ENCODE measurements around the gene CSNK2A3.

The CSNK2A3 gene

GRCh38 chr11:11322101-11322500, 30.9 kb downstream of the CSNK2A3 start:
- no peak overlapping the region for H3K23ac ChIP-seq (ENCODE audit: low read length in 2 of 2)
- H3K4ac ChIP-seq (ENCODE audit: low read depth in 1 of 2, low read length in 2 of 2): no peak overlapping the region
- no peaks in the 10 kb centered on the region for H3K79me1 ChIP-seq (replicated peaks; ENCODE audit: low read length, poor library complexity, severe bottlenecking)
- no peak overlapping the region for H3K14ac ChIP-seq (ENCODE audit: low read length in 2 of 2)
- no peak overlapping the region for H3K4me2 ChIP-seq (ENCODE audit: low read length, poor library complexity, severe bottlenecking)
- no peak overlapping the region for H2BK120ac ChIP-seq (ENCODE audit: low read depth, low read length)
- no peaks in the 10 kb centered on the region for H3K4me1 ChIP-seq (ENCODE audit: control insufficient read depth, insufficient read depth, low read depth, low read length)
- DNase-seq: no peak
- no peak overlapping the region for H2BK5ac ChIP-seq (ENCODE audit: low read depth, low read length, poor library complexity, severe bottlenecking)
- H2AFZ ChIP-seq (ENCODE audit: low read depth, low read length): no peak overlapping the region
- peaks cover 8 to 15% of the 10 kb centered on the region in 2 experiments for H3K27me3 ChIP-seq (ENCODE audit: control insufficient read depth in 1 of 2, insufficient read depth in 1 of 2, low read length in 2 of 2)
- no peak overlapping the region for H3K18ac ChIP-seq (ENCODE audit: low read depth in 1 of 2, low read length in 2 of 2)
- H3K9me3 ChIP-seq (ENCODE audit: control insufficient read depth, low read length): peaks cover 5% of the 10 kb centered on the region
- no peaks in the 10 kb centered on the region for H3K36me3 ChIP-seq (ENCODE audit: control insufficient read depth in 1 of 2, insufficient read depth in 2 of 2, low read depth in 1 of 2, low read length in 2 of 2)
- no peak overlapping the region for H3K4me3 ChIP-seq (ENCODE audit: insufficient read depth in 1 of 2, low read depth in 1 of 2, low read length in 2 of 2)
- H2BK12ac ChIP-seq (ENCODE audit: low read length in 2 of 2): no peak overlapping the region
- no peak overlapping the region for H4K8ac ChIP-seq (ENCODE audit: low read length)
- H4K91ac ChIP-seq (ENCODE audit: low read length): no peak overlapping the region
- no peak overlapping the region for H3K9ac ChIP-seq (ENCODE audit: low read length)
- no peak overlapping the region for H2BK15ac ChIP-seq (ENCODE audit: low read depth, poor library complexity, severe bottlenecking)
- no peak overlapping the region for H2AK5ac ChIP-seq (ENCODE audit: low read length, severe bottlenecking)
- H3K27ac ChIP-seq (ENCODE audit: low read length, poor library complexity, severe bottlenecking): no peak overlapping the region

GRCh38 chr11:11320825-11321224, 32.2 kb downstream of the CSNK2A3 start:
- DNase-seq: no peak
- Histone ChIP-seq H3K4me3 (ENCODE audit: insufficient read depth in 1 of 2, low read depth in 1 of 2, low read length in 2 of 2) (no peak overlapping the region), H3K23ac (ENCODE audit: low read length in 2 of 2) (no peak overlapping the region), H2AFZ (ENCODE audit: low read depth, low read length) (no peak overlapping the region), H3K79me1 (replicated peaks; ENCODE audit: low read length, poor library complexity, severe bottlenecking) (no peaks in the 10 kb centered on the region), H3K9me3 (ENCODE audit: control insufficient read depth, low read length) (peaks cover 5% of the 10 kb centered on the region), H4K8ac (ENCODE audit: low read length) (no peak overlapping the region), H3K4me1 (ENCODE audit: control insufficient read depth, insufficient read depth, low read depth, low read length) (no peaks in the 10 kb centered on the region), H2BK120ac (ENCODE audit: low read depth, low read length) (no peak overlapping the region), H3K4me2 (ENCODE audit: low read length, poor library complexity, severe bottlenecking) (no peak overlapping the region), H3K9ac (ENCODE audit: low read length) (no peak overlapping the region), H2BK15ac (ENCODE audit: low read depth, poor library complexity, severe bottlenecking) (no peak overlapping the region), H2BK12ac (ENCODE audit: low read length in 2 of 2) (no peak overlapping the region), H3K14ac (ENCODE audit: low read length in 2 of 2) (no peak overlapping the region), H3K36me3 (ENCODE audit: control insufficient read depth in 1 of 2, insufficient read depth in 2 of 2, low read depth in 1 of 2, low read length in 2 of 2) (no peaks in the 10 kb centered on the region), H3K4ac (ENCODE audit: low read depth in 1 of 2, low read length in 2 of 2) (no peak overlapping the region), H2BK5ac (ENCODE audit: low read depth, low read length, poor library complexity, severe bottlenecking) (no peak overlapping the region), H3K27me3 (ENCODE audit: control insufficient read depth in 1 of 2, insufficient read depth in 1 of 2, low read length in 2 of 2) (peaks cover 8% of the 10 kb centered on the region in 2 experiments), H3K27ac (ENCODE audit: low read length, poor library complexity, severe bottlenecking) (no peak overlapping the region), H4K91ac (ENCODE audit: low read length) (no peak overlapping the region), H2AK5ac (ENCODE audit: low read length, severe bottlenecking) (no peak overlapping the region), H3K18ac (ENCODE audit: low read depth in 1 of 2, low read length in 2 of 2) (no peak overlapping the region)
- 75% methylated on average over 1 of the region's 2 CpGs for WGBS

GRCh38 chr11:11318961-11319360, 34.1 kb downstream of the CSNK2A3 start:
- no peak for DNase-seq
- H3K23ac ChIP-seq (ENCODE audit: low read length in 2 of 2): no peak overlapping the region
- H2BK15ac ChIP-seq (ENCODE audit: low read depth, poor library complexity, severe bottlenecking): no peak overlapping the region
- no peak overlapping the region for H3K4ac ChIP-seq (ENCODE audit: low read depth in 1 of 2, low read length in 2 of 2)
- H2AK5ac ChIP-seq (ENCODE audit: low read length, severe bottlenecking): no peak overlapping the region
- peaks cover 8% of the 10 kb centered on the region in 2 experiments for H3K27me3 ChIP-seq (ENCODE audit: control insufficient read depth in 1 of 2, insufficient read depth in 1 of 2, low read length in 2 of 2)
- no peak overlapping the region for H4K8ac ChIP-seq (ENCODE audit: low read length)
- H3K4me2 ChIP-seq (ENCODE audit: low read length, poor library complexity, severe bottlenecking): no peak overlapping the region
- no peaks in the 10 kb centered on the region for H3K4me1 ChIP-seq (ENCODE audit: control insufficient read depth, insufficient read depth, low read depth, low read length)
- WGBS: 95% methylated on average over 4 of the region's 4 CpGs
- no peak overlapping the region for H2BK12ac ChIP-seq (ENCODE audit: low read length in 2 of 2)
- no peak overlapping the region for H3K14ac ChIP-seq (ENCODE audit: low read length in 2 of 2)
- H4K91ac ChIP-seq (ENCODE audit: low read length): no peak overlapping the region
- no peak overlapping the region for H2AFZ ChIP-seq (ENCODE audit: low read depth, low read length)
- no peak overlapping the region for H3K27ac ChIP-seq (ENCODE audit: low read length, poor library complexity, severe bottlenecking)
- no peaks in the 10 kb centered on the region for H3K79me1 ChIP-seq (replicated peaks; ENCODE audit: low read length, poor library complexity, severe bottlenecking)
- peaks cover 5% of the 10 kb centered on the region for H3K9me3 ChIP-seq (ENCODE audit: control insufficient read depth, low read length)
- H3K36me3 ChIP-seq (ENCODE audit: control insufficient read depth in 1 of 2, insufficient read depth in 2 of 2, low read depth in 1 of 2, low read length in 2 of 2): no peaks in the 10 kb centered on the region
- H3K4me3 ChIP-seq (ENCODE audit: insufficient read depth in 1 of 2, low read depth in 1 of 2, low read length in 2 of 2): no peak overlapping the region
- no peak overlapping the region for H2BK5ac ChIP-seq (ENCODE audit: low read depth, low read length, poor library complexity, severe bottlenecking)
- no peak overlapping the region for H3K18ac ChIP-seq (ENCODE audit: low read depth in 1 of 2, low read length in 2 of 2)
- no peak overlapping the region for H3K9ac ChIP-seq (ENCODE audit: low read length)
- no peak overlapping the region for H2BK120ac ChIP-seq (ENCODE audit: low read depth, low read length)

- Histone ChIP-seq H3K36me3 (ENCODE audit: control insufficient read depth in 1 of 2, insufficient read depth in 2 of 2, low read depth in 1 of 2, low read length in 2 of 2) (no peaks in the 10 kb centered on the region), H3K79me1 (replicated peaks; ENCODE audit: low read length, poor library complexity, severe bottlenecking) (no peaks in the 10 kb centered on the region), H4K91ac (ENCODE audit: low read length) (no peak overlapping the region), H3K23ac (ENCODE audit: low read length in 2 of 2) (no peak overlapping the region), H4K8ac (ENCODE audit: low read length) (no peak overlapping the region), H3K18ac (ENCODE audit: low read depth in 1 of 2, low read length in 2 of 2) (no peak overlapping the region), H2AFZ (ENCODE audit: low read depth, low read length) (no peak overlapping the region), H2BK12ac (ENCODE audit: low read length in 2 of 2) (no peak overlapping the region), H3K4ac (ENCODE audit: low read depth in 1 of 2, low read length in 2 of 2) (no peak overlapping the region), H2AK5ac (ENCODE audit: low read length, severe bottlenecking) (no peak overlapping the region), H3K9me3 (ENCODE audit: control insufficient read depth, low read length) (peaks cover 5% of the 10 kb centered on the region), H3K9ac (ENCODE audit: low read length) (no peak overlapping the region), H2BK5ac (ENCODE audit: low read depth, low read length, poor library complexity, severe bottlenecking) (no peak overlapping the region), H2BK15ac (ENCODE audit: low read depth, poor library complexity, severe bottlenecking) (no peak overlapping the region), H3K4me2 (ENCODE audit: low read length, poor library complexity, severe bottlenecking) (no peak overlapping the region), H3K14ac (ENCODE audit: low read length in 2 of 2) (no peak overlapping the region), H3K4me3 (ENCODE audit: insufficient read depth in 1 of 2, low read depth in 1 of 2, low read length in 2 of 2) (no peak overlapping the region), H3K4me1 (ENCODE audit: control insufficient read depth, insufficient read depth, low read depth, low read length) (no peaks in the 10 kb centered on the region), H3K27me3 (ENCODE audit: control insufficient read depth in 1 of 2, insufficient read depth in 1 of 2, low read length in 2 of 2) (peaks cover 8% of the 10 kb centered on the region in 2 experiments), H3K27ac (ENCODE audit: low read length, poor library complexity, severe bottlenecking) (no peak overlapping the region), H2BK120ac (ENCODE audit: low read depth, low read length) (no peak overlapping the region)
- no peak for DNase-seq
- 96% methylated on average over 7 of the region's 7 CpGs for WGBS
Measured at GRCh38 chr11:11318461-11318860, 34.6 kb downstream of the CSNK2A3 start.
